Left cardiac atrium (tissue), 4 donors: Measurements from ENCODE around the gene SLC1A3. TPM values are rescaled to one million over a fixed set of nuclear protein-coding genes. Genes with fewer than 3 reads are reported as not detected.

Experiments
- ATAC-seq, 2 donors: fragments of 200-7000 bp; cut with Tn5 transposase; one replicate each; pipeline ENCODE4 v1.9.1; 2020; ENCODE audit warnings: mild to moderate bottlenecking in 2 of 2, moderate library complexity in 2 of 2
- DNase-seq: peaks from one replicate; pipeline ENCODE4 v3.0.0-alpha.2; 2020
- intact Hi-C, 2 donors: fragments of 100-400 bp; cut with DNase I; formaldehyde crosslinking; loops; one replicate each; pipeline versions ENCODE4 v1.14.1 to v1.15.1; 2022 to 2023
- total RNA-seq, 2 donors: library from RNA; stranded (reverse); fragmentation: NEBNext Ultra II Directional; extraction: Animal tissue kit (Norgen Biotek cat#: 25700); gene quantifications; one replicate each; pipeline ENCODE4 v1.2.1, GENCODE V29; 2021
- donor health status: DM: no; HTN: yes; CAD: no.
- donor health status: DM: no; HTN: yes; CAD: no; lungs with severe emphysema.
- donor health status: DM: yes; HTN: yes; CAD: no.
- donor health status: Dilated cardiomyopathy.

SLC1A3 gene
- total RNA-seq, 2 donors from 2014 or later: 44.9 to 66.6 TPM

- ATAC-seq: peak in 1 of 2 donors; percentile 29
- DNase-seq: peak; percentile 59
- intact Hi-C loops: loop anchor here (5.0 to 10.0 kb wide), 2 partner anchors 191 to 434 kb away; no protein-coding TSS in a partner anchor
Measured at GRCh38 chr5:36696059-36696673, 89.8 kb downstream of the SLC1A3 start.

GRCh38 chr5:36698031-36698430 lies 91.6 kb downstream of the SLC1A3 start:
- DNase-seq (no peak), ATAC-seq (no peak)
- intact Hi-C loops: loop anchor here (5.0 to 10.0 kb wide), 2 partner anchors 193 to 436 kb away; no protein-coding TSS in a partner anchor

- intact Hi-C loops: no loop called here
- no peak for DNase-seq
- ATAC-seq: peak; percentile 67 to 85
Measured at GRCh38 chr5:36701085-36701698, 94.8 kb downstream of the SLC1A3 start.

GRCh38 chr5:36703245-36703860 lies 96.9 kb downstream of the SLC1A3 start:
- intact Hi-C loops: no loop called here
- ATAC-seq: peak; percentile 20 to 54
- DNase-seq: peak; percentile 34

DNA sequence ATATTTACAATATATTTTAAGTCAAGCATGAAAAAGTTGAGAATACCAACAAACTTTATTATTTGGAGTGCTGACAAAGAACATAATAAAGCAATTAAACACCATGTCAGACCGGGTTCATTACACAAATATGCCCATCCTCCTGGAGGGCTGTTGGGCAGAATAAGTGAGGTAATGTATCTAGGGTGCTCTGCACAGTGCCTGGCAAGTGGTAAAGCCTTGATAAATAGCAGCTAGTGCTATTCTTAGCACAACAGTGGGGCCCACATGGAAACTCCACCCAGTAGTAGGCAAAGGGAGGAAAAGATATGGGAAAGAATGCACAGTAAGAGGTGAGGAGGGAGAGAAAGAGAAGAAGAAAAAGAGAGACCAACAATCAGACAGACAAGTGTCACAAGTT lies 97.7 kb downstream of the SLC1A3 start:
- ATAC-seq: peak; percentile 78 to 86

DNA sequence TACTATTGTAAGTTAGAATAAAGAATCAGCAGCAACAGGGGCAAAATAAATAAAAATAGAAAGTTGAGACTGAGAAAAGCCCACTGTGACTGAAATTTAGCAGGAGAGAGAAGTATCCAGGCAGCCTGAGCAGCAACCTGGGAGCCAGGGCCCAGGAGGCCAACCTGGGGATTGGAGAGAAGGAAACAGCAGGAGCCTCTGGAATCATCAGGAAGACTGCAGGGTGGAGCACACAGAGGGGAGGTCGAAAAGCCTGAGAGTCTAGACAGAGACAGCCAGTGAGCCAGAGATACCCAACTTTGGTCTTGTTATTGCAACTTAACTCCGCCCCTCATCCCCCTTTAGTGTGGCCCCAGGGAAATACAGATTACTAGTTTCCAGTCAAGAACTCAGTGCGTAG lies 98.6 kb downstream of the SLC1A3 start:
- intact Hi-C loops: no loop called here
- ATAC-seq: no peak
- no peak for DNase-seq

More for the DNA sequence above, 97.7 kb downstream of the SLC1A3 start:
- DNase-seq: no peak
- intact Hi-C loops: no loop called here

GRCh38 chr5:36706662-36707061 lies 100.3 kb downstream of the SLC1A3 start:
- no peak for DNase-seq

GRCh38 chr5:36708996-36709395 lies 102.6 kb downstream of the SLC1A3 start:
- intact Hi-C loops: no loop called here
- DNase-seq: no peak
- no peak for ATAC-seq

More at GRCh38 chr5:36706662-36707061, 100.3 kb downstream of the SLC1A3 start:
- ATAC-seq: no peak
- intact Hi-C loops: no loop called here

GRCh38 chr5:36710039-36710438 lies 103.6 kb downstream of the SLC1A3 start:
- no peak for DNase-seq
- intact Hi-C loops: no loop called here
- ATAC-seq: no peak

- intact Hi-C loops: no loop called here
- ATAC-seq (peak in 1 of 2 donors; percentile 55), DNase-seq (no peak)
Measured at GRCh38 chr5:36712706-36713105, 106.3 kb downstream of the SLC1A3 start.

- DNase-seq (no peak), ATAC-seq (no peak)
- intact Hi-C loops: no loop called here
Measured at GRCh38 chr5:36713541-36713940, 107.1 kb downstream of the SLC1A3 start.

- no peak for ATAC-seq
- intact Hi-C loops: no loop called here
- no peak for DNase-seq
Measured at GRCh38 chr5:36717131-36717695, 110.8 kb downstream of the SLC1A3 start.

DNA sequence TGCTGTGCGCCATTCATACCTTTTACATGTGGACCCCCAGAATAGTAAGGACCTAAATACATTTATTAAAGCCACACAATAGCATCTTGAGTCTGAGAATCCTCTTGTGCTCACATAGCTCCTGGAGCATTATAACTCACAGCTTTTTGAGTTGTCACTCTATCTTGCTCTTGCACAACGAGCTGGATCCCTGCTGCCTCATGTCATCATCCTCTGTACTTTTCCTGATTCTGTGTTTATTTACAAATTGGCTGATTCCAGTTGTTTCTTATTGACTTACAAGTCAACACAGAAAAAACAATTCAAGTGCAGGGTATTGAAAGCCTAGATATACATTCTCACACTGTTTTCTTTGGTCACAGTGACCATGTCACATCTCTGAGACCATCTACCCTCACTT lies 112.9 kb downstream of the SLC1A3 start:
- ATAC-seq (no peak), DNase-seq (no peak)
- intact Hi-C loops: no loop called here

GRCh38 chr5:36720688-36721087 lies 114.3 kb downstream of the SLC1A3 start:
- no peak for ATAC-seq
- DNase-seq: no peak
- intact Hi-C loops: no loop called here

- no peak for DNase-seq
- ATAC-seq: no peak
- intact Hi-C loops: no loop called here
Measured at GRCh38 chr5:36721664-36722235, 115.3 kb downstream of the SLC1A3 start.

DNA sequence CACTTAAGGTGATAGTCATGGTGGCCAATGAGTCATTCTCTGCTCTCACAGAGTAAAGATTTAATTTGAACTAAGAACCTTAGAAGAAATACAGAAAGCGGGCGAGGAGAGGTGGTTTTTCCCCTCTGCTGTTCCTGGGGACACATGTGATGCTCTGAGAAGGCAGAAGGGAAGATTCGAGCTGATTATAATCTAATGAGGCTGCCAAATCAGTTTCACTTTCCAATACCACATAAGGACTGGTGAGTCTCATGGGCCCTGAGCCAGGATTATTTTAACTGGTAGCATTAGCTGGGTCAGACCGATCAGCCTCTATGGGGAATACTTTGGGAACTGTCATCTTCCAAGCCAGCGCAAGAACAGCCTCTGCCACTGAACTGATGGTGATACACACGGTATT lies 116.5 kb downstream of the SLC1A3 start:
- intact Hi-C loops: no loop called here
- DNase-seq (no peak), ATAC-seq (no peak)

DNA sequence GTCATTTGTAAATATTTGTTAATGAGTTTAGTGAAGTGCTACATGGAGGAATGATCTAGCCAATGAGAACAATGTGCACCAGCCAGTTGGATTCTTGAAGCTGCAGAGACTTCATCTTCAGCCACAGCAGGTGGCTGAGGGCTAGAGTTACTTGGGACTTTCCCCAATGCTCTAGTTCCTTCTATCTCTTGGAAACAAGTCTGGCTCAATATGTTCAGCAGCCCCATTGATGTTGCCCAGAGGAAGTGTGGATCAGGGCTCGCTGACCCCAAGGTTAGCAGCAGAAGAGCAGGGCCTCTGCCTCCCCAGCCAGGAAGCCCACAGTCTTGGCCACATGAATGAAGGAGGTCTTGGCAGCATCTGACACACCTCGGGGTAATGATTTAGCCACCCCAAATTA lies 117.5 kb downstream of the SLC1A3 start:
- DNase-seq (no peak), ATAC-seq (peak in 1 of 2 donors; percentile 33)
- intact Hi-C loops: no loop called here

- intact Hi-C loops: no loop called here
- ATAC-seq (peak; percentile 59 to 77), DNase-seq (peak; percentile 34)
Measured at GRCh38 chr5:36724467-36725332, 118.3 kb downstream of the SLC1A3 start.

DNA sequence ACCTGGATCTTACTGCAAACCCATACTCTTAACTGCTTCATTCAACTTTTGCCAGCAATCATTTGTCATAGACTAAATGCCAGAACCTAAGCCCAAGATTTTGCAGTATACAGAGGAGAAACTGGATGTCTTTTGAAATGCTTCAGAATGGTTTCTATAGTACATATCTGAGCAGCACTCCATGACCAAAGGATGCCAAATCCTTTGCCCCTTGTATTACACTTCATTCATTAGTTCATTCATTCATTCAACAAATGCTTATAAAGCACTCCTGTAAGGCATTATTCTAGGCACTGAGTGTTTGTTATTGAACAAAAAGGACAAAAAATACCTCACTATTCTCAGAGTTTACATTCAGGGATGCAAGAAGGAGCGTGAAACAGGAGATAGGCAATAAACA lies 119.9 kb downstream of the SLC1A3 start:
- ATAC-seq (no peak), DNase-seq (no peak)
- intact Hi-C loops: no loop called here
